GM12801 (cell line): ENCODE results near the gene FAM171A1.

Source experiments
- TF ChIP-seq, protein P1 (sequence below): IDR thresholded peaks from one replicate; pipeline ENCODE4 v1.5.1; 2011; ENCODE audit warnings: control low read depth; ENCODE audit not compliant: insufficient read length; ENCODE audit errors: extremely low read depth

FAM171A1 gene

GRCh38 chr10:15310776-15311568 is 60.1 kb downstream of the FAM171A1 start:
- TF ChIP-seq, protein P1, sequence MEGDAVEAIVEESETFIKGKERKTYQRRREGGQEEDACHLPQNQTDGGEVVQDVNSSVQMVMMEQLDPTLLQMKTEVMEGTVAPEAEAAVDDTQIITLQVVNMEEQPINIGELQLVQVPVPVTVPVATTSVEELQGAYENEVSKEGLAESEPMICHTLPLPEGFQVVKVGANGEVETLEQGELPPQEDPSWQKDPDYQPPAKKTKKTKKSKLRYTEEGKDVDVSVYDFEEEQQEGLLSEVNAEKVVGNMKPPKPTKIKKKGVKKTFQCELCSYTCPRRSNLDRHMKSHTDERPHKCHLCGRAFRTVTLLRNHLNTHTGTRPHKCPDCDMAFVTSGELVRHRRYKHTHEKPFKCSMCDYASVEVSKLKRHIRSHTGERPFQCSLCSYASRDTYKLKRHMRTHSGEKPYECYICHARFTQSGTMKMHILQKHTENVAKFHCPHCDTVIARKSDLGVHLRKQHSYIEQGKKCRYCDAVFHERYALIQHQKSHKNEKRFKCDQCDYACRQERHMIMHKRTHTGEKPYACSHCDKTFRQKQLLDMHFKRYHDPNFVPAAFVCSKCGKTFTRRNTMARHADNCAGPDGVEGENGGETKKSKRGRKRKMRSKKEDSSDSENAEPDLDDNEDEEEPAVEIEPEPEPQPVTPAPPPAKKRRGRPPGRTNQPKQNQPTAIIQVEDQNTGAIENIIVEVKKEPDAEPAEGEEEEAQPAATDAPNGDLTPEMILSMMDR: no peak

DNA sequence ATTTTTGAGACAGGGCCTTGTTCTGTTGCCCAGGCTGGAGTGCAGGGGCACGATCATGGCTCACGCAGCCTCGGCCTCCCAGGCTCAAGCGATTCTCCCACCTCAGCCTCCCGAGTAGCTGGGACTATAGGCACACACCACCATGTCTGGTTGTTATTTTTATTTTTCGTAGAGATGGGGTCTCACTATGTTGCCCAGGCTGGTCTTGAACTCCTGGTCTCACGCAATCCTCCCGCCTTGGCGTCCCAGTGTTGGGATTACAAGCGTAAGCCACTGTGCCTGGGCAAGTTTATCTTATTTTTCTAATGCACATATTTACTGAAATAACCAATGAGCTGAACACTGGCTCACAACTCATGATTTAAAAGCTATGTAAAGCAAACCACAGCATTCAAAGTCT is 61.9 kb downstream of the FAM171A1 start:
- TF ChIP-seq, protein P1: no peak

GRCh38 chr10:15306735-15307280 is 64.3 kb downstream of the FAM171A1 start:
- TF ChIP-seq, protein P1: no peak

- TF ChIP-seq, protein P1: no peak
Observed at GRCh38 chr10:15305634-15306033, 65.5 kb downstream of the FAM171A1 start.

DNA sequence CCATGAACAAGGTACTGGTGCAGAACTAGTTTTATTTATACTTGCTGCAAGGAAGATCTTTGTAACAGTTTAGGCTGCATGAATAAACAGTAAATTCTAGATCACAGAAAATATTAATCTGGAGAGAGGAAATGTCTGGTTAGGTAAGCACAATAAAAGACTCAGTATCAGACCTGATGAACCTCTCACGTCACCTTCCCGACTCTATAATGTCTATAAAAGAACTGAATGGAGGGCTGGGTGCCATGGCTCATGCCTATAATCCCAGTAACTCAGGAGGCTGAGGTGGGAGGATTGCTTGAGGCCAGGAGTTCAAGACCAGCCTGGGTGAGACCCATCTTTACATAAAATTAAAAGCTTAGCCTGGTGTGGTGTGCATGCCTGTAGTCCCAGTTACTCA is 65.9 kb downstream of the FAM171A1 start:
- TF ChIP-seq, protein P1: no peak

DNA sequence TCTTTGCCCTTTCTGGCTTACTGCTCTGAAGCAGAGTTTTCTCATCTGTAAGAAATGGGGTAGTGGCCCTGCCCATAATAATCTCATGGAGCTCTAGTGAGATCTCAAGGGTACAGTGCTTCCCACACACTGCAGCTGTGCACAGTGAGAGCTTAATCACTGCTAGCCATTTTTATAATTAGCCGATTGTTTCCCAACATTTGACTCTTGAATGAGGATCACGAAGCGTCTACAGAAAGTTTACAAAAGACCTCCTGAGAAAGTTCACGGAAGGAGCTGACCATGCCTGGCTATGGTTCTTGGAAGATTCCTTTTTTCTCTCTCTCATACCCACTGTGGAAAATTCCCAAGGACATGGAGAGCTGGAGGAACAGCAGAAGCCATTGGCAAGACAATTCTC is 70.4 kb downstream of the FAM171A1 start:
- TF ChIP-seq, protein P1: no peak

DNA sequence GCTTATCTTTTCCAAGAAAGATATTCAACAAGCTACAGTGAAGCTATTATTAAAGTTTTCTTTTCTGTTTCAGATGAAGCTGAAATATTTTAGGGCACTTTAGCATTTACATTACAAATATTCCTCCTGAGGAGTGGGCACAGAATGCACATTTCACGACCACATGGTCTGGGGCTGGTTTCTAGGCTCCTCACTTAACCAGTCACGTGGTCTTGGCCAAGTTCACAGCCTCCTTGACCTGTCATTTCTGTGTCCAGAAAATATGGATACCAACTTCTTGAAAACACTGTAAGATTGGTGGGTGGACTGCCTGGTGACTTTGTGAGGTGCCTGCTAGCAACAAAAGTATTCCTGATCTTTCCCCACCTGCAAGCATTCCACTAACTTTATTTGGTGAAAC is 70.9 kb downstream of the FAM171A1 start:
- TF ChIP-seq, protein P1: no peak
